Measurements from ENCODE around the gene TMEM95. TPM values are rescaled to one million over a fixed set of nuclear protein-coding genes. Genes with fewer than 3 reads are reported as not detected.
A peak's percentile ranks its signal among the peaks of the same experiment; 100 is the strongest.

TMEM95 gene
- total RNA-seq, 1 experiment from 2014 or later, result not detected

- CTCF ChIA-PET, result interaction anchor here (0.6 kb wide), 1 partner anchor 101 kb away, joined by 4 read pairs; no protein-coding TSS in a partner anchor
- peaks cover 33% of the 10 kb centered on the region for H3K27me3 Mint-ChIP-seq (ENCODE audit: unreplicated experiment)
- intact Hi-C loops (cut with micrococcal nuclease; ENCODE audit: unreplicated experiment), result loop anchor here (5.0 kb wide), 1 partner anchor 301 kb away; no protein-coding TSS in a partner anchor
- H3K9me3 Mint-ChIP-seq (ENCODE audit: low read depth, unreplicated experiment), result no peaks in the 10 kb centered on the region
- no peak overlapping the region for H3K4me3 Mint-ChIP-seq (ENCODE audit: low read depth, unreplicated experiment)
- no peak for DNase-seq
- no TSS peak for BruUV-seq (replicated peaks)
- peaks cover 64% of the 10 kb centered on the region for H3K36me3 Mint-ChIP-seq (ENCODE audit: insufficient read depth, unreplicated experiment)
- H3K4me1 Mint-ChIP-seq (ENCODE audit: low read depth, unreplicated experiment), result peaks cover 17% of the 10 kb centered on the region
- TF ChIP-seq, protein P1, sequence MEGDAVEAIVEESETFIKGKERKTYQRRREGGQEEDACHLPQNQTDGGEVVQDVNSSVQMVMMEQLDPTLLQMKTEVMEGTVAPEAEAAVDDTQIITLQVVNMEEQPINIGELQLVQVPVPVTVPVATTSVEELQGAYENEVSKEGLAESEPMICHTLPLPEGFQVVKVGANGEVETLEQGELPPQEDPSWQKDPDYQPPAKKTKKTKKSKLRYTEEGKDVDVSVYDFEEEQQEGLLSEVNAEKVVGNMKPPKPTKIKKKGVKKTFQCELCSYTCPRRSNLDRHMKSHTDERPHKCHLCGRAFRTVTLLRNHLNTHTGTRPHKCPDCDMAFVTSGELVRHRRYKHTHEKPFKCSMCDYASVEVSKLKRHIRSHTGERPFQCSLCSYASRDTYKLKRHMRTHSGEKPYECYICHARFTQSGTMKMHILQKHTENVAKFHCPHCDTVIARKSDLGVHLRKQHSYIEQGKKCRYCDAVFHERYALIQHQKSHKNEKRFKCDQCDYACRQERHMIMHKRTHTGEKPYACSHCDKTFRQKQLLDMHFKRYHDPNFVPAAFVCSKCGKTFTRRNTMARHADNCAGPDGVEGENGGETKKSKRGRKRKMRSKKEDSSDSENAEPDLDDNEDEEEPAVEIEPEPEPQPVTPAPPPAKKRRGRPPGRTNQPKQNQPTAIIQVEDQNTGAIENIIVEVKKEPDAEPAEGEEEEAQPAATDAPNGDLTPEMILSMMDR (IDR thresholded peaks at IDR 0.05; ENCODE audit: unreplicated experiment), result no peak
- H3K27ac Mint-ChIP-seq (ENCODE audit: unreplicated experiment), result peak overlapping the region; percentile 57
Measured at GRCh38 chr17:7348478-7349242, 6.3 kb upstream of the TMEM95 start.

- Mint-ChIP-seq H3K4me3 (ENCODE audit: low read depth, unreplicated experiment) (peak within 1 kb of the TSS; percentile 93), H3K4me1 (ENCODE audit: low read depth, unreplicated experiment) (peaks cover 28% of the 10 kb centered on the region), H3K9me3 (ENCODE audit: low read depth, unreplicated experiment) (no peaks in the 10 kb centered on the region), H3K27ac (ENCODE audit: unreplicated experiment) (peak within 1 kb of the TSS; percentile 95), H3K27me3 (ENCODE audit: unreplicated experiment) (peaks cover 20% of the 10 kb centered on the region), H3K36me3 (ENCODE audit: insufficient read depth, unreplicated experiment) (peaks cover 55% of the 10 kb centered on the region)
- CTCF ChIA-PET, result interaction anchor here (1.4 kb wide), 1 partner anchor 52 kb away, joined by 3 read pairs; the partner anchor contains the start of gene TMEM256
- no TSS peak for BruUV-seq (replicated peaks)
- intact Hi-C loops (cut with micrococcal nuclease; ENCODE audit: unreplicated experiment), result loop anchor here (5.0 to 10.0 kb wide), 2 partner anchors 85 to 333 kb away; partner anchors contain the start of genes FGF11, TMEM102, TP53 and WRAP53
- DNase-seq, result peak; percentile 94
- TF ChIP-seq, protein P1 (IDR thresholded peaks at IDR 0.05; ENCODE audit: unreplicated experiment), result no peak
Measured at GRCh38 chr17:7351665-7352502, 3.1 kb upstream of the TMEM95 start, which contains the start of gene KCTD11. KCTD11 (plus strand) TSS chr17:7352162.

GRCh38 chr17:7352503-7352889 lies 2.5 kb upstream of the TMEM95 start:
- Mint-ChIP-seq H3K36me3 (ENCODE audit: insufficient read depth, unreplicated experiment) (peaks cover 49% of the 10 kb centered on the region), H3K27ac (ENCODE audit: unreplicated experiment) (peak overlapping the region; percentile 95), H3K4me1 (ENCODE audit: low read depth, unreplicated experiment) (peaks cover 28% of the 10 kb centered on the region), H3K27me3 (ENCODE audit: unreplicated experiment) (peaks cover 14% of the 10 kb centered on the region), H3K9me3 (ENCODE audit: low read depth, unreplicated experiment) (no peaks in the 10 kb centered on the region), H3K4me3 (ENCODE audit: low read depth, unreplicated experiment) (peak overlapping the region; percentile 93)
- TF ChIP-seq, protein P1 (IDR thresholded peaks at IDR 0.05; ENCODE audit: unreplicated experiment), result peak; percentile 15
- BruUV-seq (replicated peaks), result TSS peak; percentile 61
- no peak for DNase-seq
- intact Hi-C loops (cut with micrococcal nuclease; ENCODE audit: unreplicated experiment), result loop anchor here (5.0 to 10.0 kb wide), 2 partner anchors 85 to 332 kb away; partner anchors contain the start of genes FGF11, TMEM102, TP53 and WRAP53
- CTCF ChIA-PET, result no interaction called here

DNA sequence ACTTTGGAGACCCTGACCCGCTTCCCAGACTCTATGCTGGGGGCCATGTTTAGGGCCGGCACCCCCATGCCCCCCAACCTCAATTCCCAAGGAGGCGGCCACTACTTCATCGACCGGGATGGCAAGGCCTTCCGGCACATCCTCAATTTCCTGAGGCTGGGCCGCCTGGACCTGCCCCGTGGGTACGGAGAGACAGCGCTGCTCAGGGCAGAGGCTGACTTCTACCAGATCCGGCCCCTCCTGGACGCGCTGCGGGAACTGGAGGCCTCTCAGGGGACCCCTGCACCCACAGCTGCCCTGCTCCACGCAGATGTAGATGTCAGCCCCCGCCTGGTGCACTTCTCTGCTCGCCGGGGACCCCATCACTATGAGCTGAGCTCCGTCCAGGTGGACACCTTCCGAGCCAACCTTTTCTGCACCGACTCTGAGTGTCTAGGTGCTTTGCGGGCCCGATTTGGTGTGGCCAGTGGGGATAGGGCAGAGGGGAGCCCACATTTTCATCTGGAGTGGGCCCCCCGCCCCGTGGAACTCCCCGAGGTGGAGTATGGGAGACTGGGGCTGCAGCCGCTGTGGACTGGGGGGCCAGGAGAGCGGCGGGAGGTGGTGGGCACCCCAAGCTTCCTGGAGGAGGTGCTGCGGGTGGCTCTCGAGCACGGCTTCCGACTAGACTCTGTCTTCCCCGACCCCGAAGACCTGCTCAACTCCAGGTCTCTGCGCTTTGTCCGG lies 1.9 kb upstream of the TMEM95 start:
- BruUV-seq (replicated peaks), result no TSS peak

More for the DNA sequence above, 1.9 kb upstream of the TMEM95 start:
- Mint-ChIP-seq H3K27ac (ENCODE audit: unreplicated experiment) (peak overlapping the region; percentile 95), H3K9me3 (ENCODE audit: low read depth, unreplicated experiment) (no peaks in the 10 kb centered on the region), H3K27me3 (ENCODE audit: unreplicated experiment) (peaks cover 8% of the 10 kb centered on the region), H3K4me1 (ENCODE audit: low read depth, unreplicated experiment) (peaks cover 25% of the 10 kb centered on the region), H3K36me3 (ENCODE audit: insufficient read depth, unreplicated experiment) (peaks cover 43% of the 10 kb centered on the region), H3K4me3 (ENCODE audit: low read depth, unreplicated experiment) (peak overlapping the region; percentile 93)
- CTCF ChIA-PET, result no interaction called here
- TF ChIP-seq, protein P1 (IDR thresholded peaks at IDR 0.05; ENCODE audit: unreplicated experiment), result no peak
- no peak for DNase-seq
- intact Hi-C loops (cut with micrococcal nuclease; ENCODE audit: unreplicated experiment), result loop anchor here (5.0 to 10.0 kb wide), 2 partner anchors 84 to 332 kb away; partner anchors contain the start of genes FGF11, TMEM102, TP53 and WRAP53
